ENCODE data around the gene C2orf81. TPM values are rescaled to one million over a fixed set of nuclear protein-coding genes. Genes with fewer than 3 reads are reported as not detected.

Gene C2orf81
- polyA plus RNA-seq, 1 donor from 2014 or later: 3.3 TPM

DNA sequence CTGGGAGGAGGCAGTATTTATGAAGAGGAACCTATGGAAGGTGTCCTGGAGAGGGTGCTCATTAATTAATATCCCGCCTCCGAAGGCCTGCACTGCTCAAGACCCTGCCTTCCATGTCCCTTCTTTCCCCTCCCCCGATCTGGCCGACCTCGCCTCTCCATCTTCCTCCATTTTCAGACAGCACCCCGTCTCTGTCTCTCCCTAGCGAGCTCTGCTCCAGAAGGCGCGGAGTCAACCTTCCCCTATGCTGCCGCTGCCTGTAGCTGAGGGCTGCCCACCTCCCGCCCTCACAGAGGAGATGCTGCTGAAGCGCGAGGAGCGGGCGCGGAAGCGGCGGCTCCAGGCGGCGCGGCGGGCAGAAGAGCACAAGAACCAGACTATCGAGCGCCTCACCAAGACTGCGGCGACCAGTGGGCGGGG lies 35.7 kb upstream of the C2orf81 start:
- Histone ChIP-seq H3F3A (ENCODE audit: insufficient read depth, low read length, poor library complexity, severe bottlenecking) (no peaks in the 10 kb centered on the region), H3K27ac (ENCODE audit: low read length) (peak overlapping the region; percentile 98), H3K79me2 (replicated peaks; ENCODE audit: insufficient read depth, low read length) (peaks cover 12% of the 10 kb centered on the region), H4K20me1 (ENCODE audit: insufficient read depth) (no peaks in the 10 kb centered on the region), H3K9ac (ENCODE audit: low read length) (peak overlapping the region; percentile 95), H3K9me2 (ENCODE audit: insufficient read depth, low read length) (no peaks in the 10 kb centered on the region), H3K4me3 (ENCODE audit: low read length) (peak overlapping the region; percentile 99), H3K4me2 (ENCODE audit: low read length) (peak overlapping the region; percentile 75), H2AFZ (ENCODE audit: low read depth, low read length) (peak overlapping the region; percentile 73), H3K27me3 (ENCODE audit: insufficient read depth, low read depth, low read length) (no peaks in the 10 kb centered on the region), H3K36me3 (ENCODE audit: insufficient read depth, low read length) (no peaks in the 10 kb centered on the region), H3K9me3 (ENCODE audit: low read length) (no peaks in the 10 kb centered on the region)
- TF ChIP-seq POLR2AphosphoS5 (IDR thresholded peaks at IDR 0.05) (peak; percentile 48), EZH2 (IDR thresholded peaks at IDR 0.05; ENCODE audit: borderline replicate concordance, insufficient read depth, low read length, poor library complexity, severe bottlenecking) (no peak), SMC3 (conservative IDR thresholded peaks at IDR 0.05; ENCODE audit: poor library complexity) (no peak)

DNA sequence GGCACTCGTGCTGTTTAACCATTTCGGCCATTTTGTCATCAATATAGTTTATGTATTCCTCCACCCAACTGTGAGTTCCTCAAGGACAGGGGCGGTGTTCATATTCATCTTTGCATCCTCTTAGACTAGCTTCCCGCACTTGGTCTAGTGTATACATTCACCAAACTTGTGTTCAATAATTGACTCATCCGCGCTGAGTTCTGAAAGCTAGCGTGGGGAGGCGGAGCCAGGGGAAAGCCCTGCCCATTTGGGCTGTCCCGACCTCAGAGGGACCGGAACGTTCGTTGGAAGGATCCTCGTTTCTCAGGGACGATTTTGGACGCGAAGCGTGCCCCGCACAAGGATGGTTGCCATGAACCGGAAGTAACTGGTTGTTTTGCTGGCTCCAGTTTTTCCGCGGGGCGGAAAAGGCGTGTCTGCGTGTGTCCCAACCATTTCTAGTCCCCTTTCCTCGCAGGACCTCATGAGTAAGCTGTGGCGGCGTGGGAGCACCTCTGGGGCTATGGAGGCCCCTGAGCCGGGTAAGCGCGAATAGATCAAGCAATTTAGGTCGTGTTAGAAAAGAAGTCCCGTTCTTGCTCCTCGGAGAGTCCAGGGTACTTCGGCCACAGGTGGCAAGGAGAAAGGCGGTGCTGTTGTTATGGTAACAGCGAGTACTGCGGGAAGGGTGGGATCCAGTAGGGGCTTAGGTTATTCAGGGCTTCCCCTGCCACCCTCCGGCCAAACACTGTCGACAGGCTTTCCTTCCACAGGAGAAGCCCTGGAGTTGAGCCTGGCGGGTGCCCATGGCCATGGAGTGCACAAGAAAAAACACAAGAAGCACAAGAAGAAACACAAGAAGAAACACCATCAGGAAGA lies 33.5 kb upstream of the C2orf81 start, which contains the start of gene INO80B:
Gene INO80B (plus strand): TSS at position 434 of the 858 bp plus-strand sequence. CDS start 30 bp downstream, at position 464.
- Histone ChIP-seq H2AFZ (ENCODE audit: low read depth, low read length) (peak within 1 kb of the TSS; percentile 42), H3K79me2 (replicated peaks; ENCODE audit: insufficient read depth, low read length) (peaks cover 12% of the 10 kb centered on the region), H3K27ac (ENCODE audit: low read length) (no peak within 1 kb of the TSS), H3K4me3 (ENCODE audit: low read length) (peak within 1 kb of the TSS; percentile 99), H3K9me3 (ENCODE audit: low read length) (no peaks in the 10 kb centered on the region), H3K36me3 (ENCODE audit: insufficient read depth, low read length) (no peaks in the 10 kb centered on the region), H3K9me2 (ENCODE audit: insufficient read depth, low read length) (no peaks in the 10 kb centered on the region), H3K4me2 (ENCODE audit: low read length) (peak within 1 kb of the TSS; percentile 93), H3F3A (ENCODE audit: insufficient read depth, low read length, poor library complexity, severe bottlenecking) (no peaks in the 10 kb centered on the region), H3K9ac (ENCODE audit: low read length) (peak within 1 kb of the TSS; percentile 59), H3K27me3 (ENCODE audit: insufficient read depth, low read depth, low read length) (no peaks in the 10 kb centered on the region), H4K20me1 (ENCODE audit: insufficient read depth) (no peaks in the 10 kb centered on the region)
- TF ChIP-seq RAD21 (conservative IDR thresholded peaks at IDR 0.05): peak; percentile 42
- peak; percentile 56 for TF ChIP-seq TAF1 (IDR thresholded peaks at IDR 0.05; ENCODE audit: low read depth)
- peak; percentile 65 for TF ChIP-seq SMC3 (conservative IDR thresholded peaks at IDR 0.05; ENCODE audit: poor library complexity)
- TF ChIP-seq POLR2AphosphoS5 (IDR thresholded peaks at IDR 0.05): peak; percentile 67
- TF ChIP-seq EP300 (conservative IDR thresholded peaks at IDR 0.05; ENCODE audit: poor library complexity, severe bottlenecking): peak; percentile 74
- TF ChIP-seq, protein P1, sequence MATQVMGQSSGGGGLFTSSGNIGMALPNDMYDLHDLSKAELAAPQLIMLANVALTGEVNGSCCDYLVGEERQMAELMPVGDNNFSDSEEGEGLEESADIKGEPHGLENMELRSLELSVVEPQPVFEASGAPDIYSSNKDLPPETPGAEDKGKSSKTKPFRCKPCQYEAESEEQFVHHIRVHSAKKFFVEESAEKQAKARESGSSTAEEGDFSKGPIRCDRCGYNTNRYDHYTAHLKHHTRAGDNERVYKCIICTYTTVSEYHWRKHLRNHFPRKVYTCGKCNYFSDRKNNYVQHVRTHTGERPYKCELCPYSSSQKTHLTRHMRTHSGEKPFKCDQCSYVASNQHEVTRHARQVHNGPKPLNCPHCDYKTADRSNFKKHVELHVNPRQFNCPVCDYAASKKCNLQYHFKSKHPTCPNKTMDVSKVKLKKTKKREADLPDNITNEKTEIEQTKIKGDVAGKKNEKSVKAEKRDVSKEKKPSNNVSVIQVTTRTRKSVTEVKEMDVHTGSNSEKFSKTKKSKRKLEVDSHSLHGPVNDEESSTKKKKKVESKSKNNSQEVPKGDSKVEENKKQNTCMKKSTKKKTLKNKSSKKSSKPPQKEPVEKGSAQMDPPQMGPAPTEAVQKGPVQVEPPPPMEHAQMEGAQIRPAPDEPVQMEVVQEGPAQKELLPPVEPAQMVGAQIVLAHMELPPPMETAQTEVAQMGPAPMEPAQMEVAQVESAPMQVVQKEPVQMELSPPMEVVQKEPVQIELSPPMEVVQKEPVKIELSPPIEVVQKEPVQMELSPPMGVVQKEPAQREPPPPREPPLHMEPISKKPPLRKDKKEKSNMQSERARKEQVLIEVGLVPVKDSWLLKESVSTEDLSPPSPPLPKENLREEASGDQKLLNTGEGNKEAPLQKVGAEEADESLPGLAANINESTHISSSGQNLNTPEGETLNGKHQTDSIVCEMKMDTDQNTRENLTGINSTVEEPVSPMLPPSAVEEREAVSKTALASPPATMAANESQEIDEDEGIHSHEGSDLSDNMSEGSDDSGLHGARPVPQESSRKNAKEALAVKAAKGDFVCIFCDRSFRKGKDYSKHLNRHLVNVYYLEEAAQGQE (IDR thresholded peaks at IDR 0.05; ENCODE audit: borderline replicate concordance): peak; percentile 58
- no peak for TF ChIP-seq EZH2 (IDR thresholded peaks at IDR 0.05; ENCODE audit: borderline replicate concordance, insufficient read depth, low read length, poor library complexity, severe bottlenecking)
- TF ChIP-seq, protein P2, sequence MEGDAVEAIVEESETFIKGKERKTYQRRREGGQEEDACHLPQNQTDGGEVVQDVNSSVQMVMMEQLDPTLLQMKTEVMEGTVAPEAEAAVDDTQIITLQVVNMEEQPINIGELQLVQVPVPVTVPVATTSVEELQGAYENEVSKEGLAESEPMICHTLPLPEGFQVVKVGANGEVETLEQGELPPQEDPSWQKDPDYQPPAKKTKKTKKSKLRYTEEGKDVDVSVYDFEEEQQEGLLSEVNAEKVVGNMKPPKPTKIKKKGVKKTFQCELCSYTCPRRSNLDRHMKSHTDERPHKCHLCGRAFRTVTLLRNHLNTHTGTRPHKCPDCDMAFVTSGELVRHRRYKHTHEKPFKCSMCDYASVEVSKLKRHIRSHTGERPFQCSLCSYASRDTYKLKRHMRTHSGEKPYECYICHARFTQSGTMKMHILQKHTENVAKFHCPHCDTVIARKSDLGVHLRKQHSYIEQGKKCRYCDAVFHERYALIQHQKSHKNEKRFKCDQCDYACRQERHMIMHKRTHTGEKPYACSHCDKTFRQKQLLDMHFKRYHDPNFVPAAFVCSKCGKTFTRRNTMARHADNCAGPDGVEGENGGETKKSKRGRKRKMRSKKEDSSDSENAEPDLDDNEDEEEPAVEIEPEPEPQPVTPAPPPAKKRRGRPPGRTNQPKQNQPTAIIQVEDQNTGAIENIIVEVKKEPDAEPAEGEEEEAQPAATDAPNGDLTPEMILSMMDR (IDR thresholded peaks at IDR 0.05; ENCODE audit: poor library complexity, severe bottlenecking): peak; percentile 42
- peak; percentile 97 for TF ChIP-seq MXI1 (conservative IDR thresholded peaks at IDR 0.05; ENCODE audit: poor library complexity, severe bottlenecking)

Data from neural cell (in vitro differentiated cells).